ENCODE measurements around the gene PRPH2. TPM values are rescaled to one million over a fixed set of nuclear protein-coding genes. Genes with fewer than 3 reads are reported as not detected.

The PRPH2 gene
- total RNA-seq, 6 donors from 2014 or later, result 0.59 to 4.2 (median 0.76) TPM; not detected in 1

- DNase-seq (no peak), ATAC-seq (ENCODE audit: low FRiP score in 2 of 2) (no peak)
- no peaks in the 10 kb centered on the region for H3K36me3 ChIP-seq
- H3K4me1 ChIP-seq, result no peaks in the 10 kb centered on the region
- H3K27me3 ChIP-seq, result no peaks in the 10 kb centered on the region
- 87 to 90% methylated on average over 4 of the region's 4 CpGs for WGBS, 2 donors
- no peak for TF ChIP-seq POLR2AphosphoS5 (IDR thresholded peaks at IDR 0.05)
- TF ChIP-seq EP300 (IDR thresholded peaks at IDR 0.05), result no peak
- no peak for TF ChIP-seq POLR2A (IDR thresholded peaks at IDR 0.05)
- TF ChIP-seq CTCF (IDR thresholded peaks at IDR 0.05), result no peak
- H3K4me3 ChIP-seq, result no peak overlapping the region
- H3K9me3 ChIP-seq, result peaks cover 0 to 5% (median 0%) of the 10 kb centered on the region in 4 donors
- no peak overlapping the region for H3K27ac ChIP-seq
These were observed 6.5 kb downstream of the PRPH2 start for GRCh38 chr6:42715871-42716270.

DNA sequence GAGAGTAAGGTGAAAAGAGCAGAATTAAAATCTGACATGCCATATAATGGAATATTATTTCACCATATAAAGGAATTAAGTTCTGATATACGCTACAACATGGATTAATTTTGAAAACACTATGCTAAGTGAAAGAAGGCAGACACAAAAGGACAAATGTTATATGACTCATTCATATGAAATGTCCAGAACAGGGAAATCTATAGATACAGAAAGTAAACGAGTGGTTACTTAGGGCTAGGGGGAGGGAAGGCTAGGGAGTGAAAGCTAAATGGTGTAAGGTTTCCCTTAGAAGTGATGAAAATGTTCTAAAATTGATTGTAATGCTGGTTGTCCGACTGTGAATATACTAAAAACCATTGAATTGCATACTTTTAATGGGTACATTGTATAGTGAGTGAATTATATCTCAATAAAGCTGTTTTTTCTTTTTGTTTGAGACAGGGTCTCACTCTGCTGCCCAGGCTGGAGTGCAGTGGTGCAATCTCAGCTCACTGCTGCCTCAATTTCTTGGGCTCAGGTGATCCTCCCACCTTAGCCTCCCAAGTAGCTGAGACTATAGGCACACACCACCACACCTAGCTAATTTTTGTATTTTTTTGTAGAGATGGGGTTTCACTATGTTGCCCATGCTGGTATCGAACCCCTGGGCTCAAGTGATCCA, 8.2 kb downstream of the PRPH2 start:
- Histone ChIP-seq H3K4me1 (no peaks in the 10 kb centered on the region), H3K27me3 (no peaks in the 10 kb centered on the region), H3K4me3 (no peak overlapping the region), H3K36me3 (no peaks in the 10 kb centered on the region), H3K27ac (no peak overlapping the region), H3K9me3 (peaks cover 0 to 5% (median 0%) of the 10 kb centered on the region in 4 donors)
- DNase-seq (no peak), ATAC-seq (ENCODE audit: low FRiP score in 2 of 2) (no peak)
- 80 to 84% methylated on average over 4 of the region's 4 CpGs for WGBS, 2 donors
- TF ChIP-seq EP300 (IDR thresholded peaks at IDR 0.05) (no peak), CTCF (IDR thresholded peaks at IDR 0.05) (no peak), POLR2AphosphoS5 (IDR thresholded peaks at IDR 0.05) (no peak), POLR2A (IDR thresholded peaks at IDR 0.05) (no peak)

DNA sequence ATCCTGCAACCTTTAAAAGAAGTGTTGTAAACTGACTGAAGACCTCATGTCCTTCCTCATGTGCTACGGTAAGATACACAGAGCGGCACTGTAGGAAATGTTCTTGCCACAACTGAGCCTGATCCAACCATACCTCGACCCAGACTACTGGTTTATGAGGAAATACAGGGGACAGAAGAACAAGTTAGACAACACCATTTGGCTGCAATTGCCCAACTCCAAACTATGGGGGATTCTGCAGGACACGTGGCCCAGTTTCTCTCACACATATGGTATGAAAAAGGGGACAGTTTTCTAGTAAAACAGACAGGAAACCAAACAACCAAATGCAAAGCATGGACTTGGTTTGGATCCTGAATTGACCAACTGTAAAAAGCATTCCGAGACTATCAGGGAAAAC, 10.5 kb downstream of the PRPH2 start:
- Histone ChIP-seq H3K9me3 (peaks cover 0 to 5% (median 0%) of the 10 kb centered on the region in 4 donors), H3K4me1 (no peaks in the 10 kb centered on the region), H3K4me3 (no peak overlapping the region), H3K27me3 (no peaks in the 10 kb centered on the region), H3K27ac (no peak overlapping the region), H3K36me3 (no peaks in the 10 kb centered on the region)
- DNase-seq, result no peak
- WGBS, 2 donors, result 88 to 91% methylated on average over 5 of the region's 5 CpGs
- no peak for ATAC-seq (ENCODE audit: low FRiP score in 2 of 2)
- no peak for TF ChIP-seq CTCF (IDR thresholded peaks at IDR 0.05)
- no peak for TF ChIP-seq POLR2A (IDR thresholded peaks at IDR 0.05)
- TF ChIP-seq EP300 (IDR thresholded peaks at IDR 0.05), result no peak
- no peak for TF ChIP-seq POLR2AphosphoS5 (IDR thresholded peaks at IDR 0.05)

DNA sequence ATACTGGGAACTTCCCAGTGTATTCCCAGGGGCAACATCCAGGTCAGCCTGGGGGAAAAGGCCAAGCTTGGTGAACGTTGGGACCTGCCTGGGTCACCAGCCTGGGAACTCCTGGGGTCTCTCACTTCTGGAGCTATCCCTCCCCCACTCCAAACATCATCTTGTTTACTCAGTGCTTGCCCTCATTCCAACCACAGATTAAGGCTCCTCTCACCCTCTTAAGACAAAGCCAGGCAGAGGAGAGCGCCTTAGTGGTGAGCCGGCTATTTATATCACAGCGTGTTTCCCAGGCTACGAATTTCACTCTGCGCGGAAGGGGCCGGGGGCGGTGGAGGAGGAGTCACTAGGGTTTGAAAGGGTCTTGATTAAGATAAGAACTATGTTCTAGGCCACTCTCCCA, 12.1 kb downstream of the PRPH2 start:
- peak in 1 of 2 donors; percentile 52 for ATAC-seq (ENCODE audit: low FRiP score in 2 of 2)
- DNase-seq, result no peak
- Histone ChIP-seq H3K4me3 (no peak overlapping the region), H3K4me1 (no peaks in the 10 kb centered on the region), H3K9me3 (peaks cover 0 to 5% (median 0%) of the 10 kb centered on the region in 4 donors), H3K27me3 (no peaks in the 10 kb centered on the region), H3K36me3 (no peaks in the 10 kb centered on the region), H3K27ac (no peak overlapping the region)
- TF ChIP-seq CTCF (IDR thresholded peaks at IDR 0.05), result no peak
- no peak for TF ChIP-seq POLR2A (IDR thresholded peaks at IDR 0.05)
- TF ChIP-seq POLR2AphosphoS5 (IDR thresholded peaks at IDR 0.05), result no peak
- no peak for TF ChIP-seq EP300 (IDR thresholded peaks at IDR 0.05)
- WGBS, 2 donors, result 40 to 71% methylated on average over 9 of the region's 9 CpGs

DNA sequence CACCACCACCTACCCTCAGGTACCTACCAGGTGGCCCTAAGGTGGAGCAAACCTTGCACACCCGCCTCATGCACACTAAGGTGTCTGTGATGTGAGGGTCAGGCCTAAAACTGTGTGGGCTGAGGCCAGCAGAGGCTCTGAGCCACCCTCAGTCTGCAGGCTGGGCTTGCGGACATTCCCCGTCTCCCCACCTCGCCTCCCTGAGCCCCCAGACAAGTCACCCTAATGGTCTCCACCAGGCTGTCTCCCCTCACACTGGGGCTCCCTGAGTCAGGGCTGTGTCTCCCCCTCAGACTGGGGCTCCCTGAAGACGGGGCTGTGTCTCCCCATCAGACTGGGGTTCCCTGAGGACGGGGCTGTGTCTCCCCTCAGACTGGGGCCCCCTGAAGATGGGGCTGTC, 12.5 kb downstream of the PRPH2 start:
- DNase-seq (no peak), ATAC-seq (ENCODE audit: low FRiP score in 2 of 2) (peak in 1 of 2 donors; percentile 18)
- Histone ChIP-seq H3K4me1 (no peaks in the 10 kb centered on the region), H3K4me3 (no peak overlapping the region), H3K27ac (no peak overlapping the region), H3K36me3 (no peaks in the 10 kb centered on the region), H3K27me3 (no peaks in the 10 kb centered on the region), H3K9me3 (peaks cover 0 to 5% (median 0%) of the 10 kb centered on the region in 4 donors)
- 88 to 93% methylated on average over 1 to 6 of the region's 6 CpGs for WGBS, 2 donors
- TF ChIP-seq CTCF (IDR thresholded peaks at IDR 0.05) (no peak), POLR2AphosphoS5 (IDR thresholded peaks at IDR 0.05) (no peak), EP300 (IDR thresholded peaks at IDR 0.05) (no peak), POLR2A (IDR thresholded peaks at IDR 0.05) (no peak)

Data from upper lobe of left lung (tissue), 6 donors.